ENCODE measurements around the gene ZNF662. TPM values are rescaled to one million over a fixed set of nuclear protein-coding genes. Genes with fewer than 3 reads are reported as not detected.

ZNF662 gene
- total RNA-seq, 4 donors from 2014 or later: 8.5 to 14.2 (median 9.8) TPM

DNA sequence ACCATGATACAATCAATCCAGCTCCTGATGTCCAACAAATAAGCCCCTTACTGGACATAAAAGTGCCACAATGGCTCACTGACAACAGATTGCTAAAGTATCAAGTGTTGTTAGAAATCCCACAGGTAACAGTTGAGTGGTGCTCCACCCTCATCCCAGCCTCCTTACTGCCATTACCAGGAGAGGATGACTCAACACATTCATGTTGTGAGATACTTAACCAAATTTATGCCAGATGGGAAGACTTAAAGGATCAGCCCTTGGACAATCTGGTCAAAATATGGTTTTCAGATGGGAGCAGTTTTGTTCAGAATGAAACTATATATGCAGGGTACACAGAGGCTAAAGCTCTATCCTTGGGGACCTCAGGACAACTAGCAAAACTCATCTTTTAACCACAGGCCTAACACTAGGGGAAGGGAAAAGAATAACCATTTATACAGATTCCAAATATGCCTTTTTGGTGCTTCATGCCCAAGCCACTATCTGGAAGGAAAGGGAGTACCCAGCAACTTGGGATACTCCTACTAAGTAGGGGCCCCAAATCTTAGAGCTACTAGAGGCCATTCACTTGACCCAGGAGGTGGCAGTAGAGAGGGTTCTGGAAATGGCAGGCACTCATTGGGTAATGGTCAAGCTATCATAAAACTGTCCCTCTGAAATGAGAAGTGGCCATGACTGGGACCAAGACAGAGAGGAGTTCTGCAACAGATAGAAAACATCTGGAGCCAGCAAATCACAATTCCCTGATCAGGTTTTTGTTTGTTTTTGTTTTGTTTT is 6.9 kb upstream of the ZNF662 start:
- Histone ChIP-seq H3K4me3 (replicated peaks in 1 of 3) (no peak overlapping the region), H3K9me3 (no peaks in the 10 kb centered on the region), H3K27me3 (no peaks in the 10 kb centered on the region), H3K36me3 (no peaks in the 10 kb centered on the region), H3K27ac (no peak overlapping the region), H3K4me1 (no peaks in the 10 kb centered on the region)
- no peak for DNase-seq
- no peak for TF ChIP-seq POLR2A (IDR thresholded peaks at IDR 0.05)
- TF ChIP-seq, protein P1, sequence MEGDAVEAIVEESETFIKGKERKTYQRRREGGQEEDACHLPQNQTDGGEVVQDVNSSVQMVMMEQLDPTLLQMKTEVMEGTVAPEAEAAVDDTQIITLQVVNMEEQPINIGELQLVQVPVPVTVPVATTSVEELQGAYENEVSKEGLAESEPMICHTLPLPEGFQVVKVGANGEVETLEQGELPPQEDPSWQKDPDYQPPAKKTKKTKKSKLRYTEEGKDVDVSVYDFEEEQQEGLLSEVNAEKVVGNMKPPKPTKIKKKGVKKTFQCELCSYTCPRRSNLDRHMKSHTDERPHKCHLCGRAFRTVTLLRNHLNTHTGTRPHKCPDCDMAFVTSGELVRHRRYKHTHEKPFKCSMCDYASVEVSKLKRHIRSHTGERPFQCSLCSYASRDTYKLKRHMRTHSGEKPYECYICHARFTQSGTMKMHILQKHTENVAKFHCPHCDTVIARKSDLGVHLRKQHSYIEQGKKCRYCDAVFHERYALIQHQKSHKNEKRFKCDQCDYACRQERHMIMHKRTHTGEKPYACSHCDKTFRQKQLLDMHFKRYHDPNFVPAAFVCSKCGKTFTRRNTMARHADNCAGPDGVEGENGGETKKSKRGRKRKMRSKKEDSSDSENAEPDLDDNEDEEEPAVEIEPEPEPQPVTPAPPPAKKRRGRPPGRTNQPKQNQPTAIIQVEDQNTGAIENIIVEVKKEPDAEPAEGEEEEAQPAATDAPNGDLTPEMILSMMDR (IDR thresholded peaks at IDR 0.05): no peak
- intact Hi-C loops (cut with DNase I): no loop called here

DNA sequence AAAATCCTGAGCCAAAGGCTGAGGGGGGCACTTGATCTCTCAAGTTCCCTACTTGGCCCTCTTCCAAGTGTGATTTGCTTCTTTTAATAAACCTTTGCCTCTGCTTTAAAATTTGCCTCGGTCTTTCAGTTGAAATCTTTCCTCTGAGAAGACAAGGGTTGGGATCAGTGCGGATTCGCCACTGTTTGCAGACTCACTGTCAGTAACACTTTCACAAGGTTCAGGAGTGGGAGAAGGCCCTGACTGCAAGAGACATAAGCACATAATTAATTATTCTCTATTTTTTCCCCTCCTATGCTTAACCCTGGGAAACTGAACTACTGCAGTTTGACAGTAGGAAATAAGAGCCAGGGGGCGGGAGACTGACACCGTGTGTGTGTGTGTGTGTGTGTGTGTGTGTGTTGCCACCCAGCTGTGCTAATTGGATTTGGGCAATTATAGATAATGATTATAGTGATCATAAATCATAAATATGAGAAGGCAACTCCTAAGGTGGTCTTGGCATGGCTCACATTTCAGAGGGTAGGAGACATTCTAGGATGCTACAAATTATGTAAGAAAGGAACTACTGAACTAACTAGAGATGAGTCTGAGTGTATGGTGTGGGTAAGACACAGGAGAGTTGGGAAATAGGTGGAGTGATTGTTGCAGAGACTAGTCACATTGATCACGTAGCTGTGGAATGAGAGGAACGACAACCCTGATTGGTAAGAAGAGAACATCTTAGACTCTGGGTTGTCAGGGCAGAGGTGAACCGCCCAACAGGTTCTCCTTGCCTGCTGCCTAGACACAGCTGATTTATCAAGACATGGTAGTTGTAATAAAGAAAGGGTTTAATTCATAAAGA is 5.5 kb upstream of the ZNF662 start:
- intact Hi-C loops (cut with DNase I): no loop called here
- Histone ChIP-seq H3K36me3 (no peaks in the 10 kb centered on the region), H3K4me3 (replicated peaks in 1 of 3) (no peak overlapping the region), H3K27ac (no peak overlapping the region), H3K9me3 (no peaks in the 10 kb centered on the region), H3K27me3 (no peaks in the 10 kb centered on the region), H3K4me1 (peaks cover 0 to 2% of the 10 kb centered on the region in 2 donors)
- TF ChIP-seq POLR2A (IDR thresholded peaks at IDR 0.05): no peak
- TF ChIP-seq, protein P1 (IDR thresholded peaks at IDR 0.05): no peak
- no peak for DNase-seq
- 76 to 82% methylated on average over 8 of the region's 8 CpGs for WGBS, 2 donors

DNA sequence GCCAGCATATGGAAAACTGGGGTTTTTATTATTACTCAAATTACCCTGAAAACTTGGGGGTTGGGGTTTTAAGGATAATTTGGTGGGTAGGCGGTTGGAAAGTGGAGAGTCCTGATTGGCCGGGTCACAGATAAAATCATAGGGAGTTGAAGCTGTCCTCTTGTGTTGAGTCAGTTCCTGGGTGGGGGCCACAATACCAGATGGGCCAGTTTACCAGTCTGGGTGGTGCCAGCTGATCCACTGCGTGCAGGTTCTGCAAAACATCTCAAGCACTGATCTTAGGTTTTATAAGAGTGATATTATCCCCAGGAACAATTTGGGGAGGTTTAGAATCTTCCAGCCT is 4.9 kb upstream of the ZNF662 start:
- no peak for DNase-seq
- no peak overlapping the region for H3K27ac ChIP-seq
- H3K4me1 ChIP-seq: peaks cover 0 to 6% of the 10 kb centered on the region in 2 donors
- TF ChIP-seq, protein P1 (IDR thresholded peaks at IDR 0.05): no peak
- TF ChIP-seq POLR2A (IDR thresholded peaks at IDR 0.05): no peak
- H3K4me3 ChIP-seq (replicated peaks in 1 of 3): no peak overlapping the region
- H3K36me3 ChIP-seq: no peaks in the 10 kb centered on the region
- intact Hi-C loops (cut with DNase I): no loop called here
- H3K27me3 ChIP-seq: no peaks in the 10 kb centered on the region
- H3K9me3 ChIP-seq: no peaks in the 10 kb centered on the region
- 84 to 87% methylated on average over 3 of the region's 3 CpGs for WGBS, 2 donors

DNA sequence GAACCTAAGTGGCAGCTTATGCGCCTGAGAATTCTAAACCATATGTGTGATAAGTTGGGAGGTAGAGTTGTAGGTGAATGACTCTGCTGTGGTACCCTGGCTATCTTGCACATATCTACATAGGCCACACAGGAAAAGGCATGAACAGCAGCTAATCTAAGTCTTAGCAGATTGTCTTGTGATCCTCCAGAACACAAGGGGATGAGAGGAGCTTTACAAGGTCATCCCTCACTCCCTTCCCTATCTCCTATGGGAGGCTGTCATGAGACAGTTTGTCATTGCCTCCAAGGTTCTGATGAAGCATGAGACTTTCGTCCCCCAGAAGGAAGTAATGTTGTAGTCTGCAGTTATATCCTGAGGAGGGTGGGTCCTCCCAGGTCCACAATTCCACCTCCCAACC is 3.7 kb upstream of the ZNF662 start:
- 71 to 92% methylated on average over 2 of the region's 2 CpGs for WGBS, 2 donors
- Histone ChIP-seq H3K4me3 (replicated peaks in 1 of 3) (no peak overlapping the region), H3K4me1 (peaks cover 6 to 15% of the 10 kb centered on the region in 2 donors), H3K27me3 (no peaks in the 10 kb centered on the region), H3K36me3 (no peaks in the 10 kb centered on the region), H3K27ac (no peak overlapping the region), H3K9me3 (no peaks in the 10 kb centered on the region)
- TF ChIP-seq, protein P1 (IDR thresholded peaks at IDR 0.05): no peak
- TF ChIP-seq POLR2A (IDR thresholded peaks at IDR 0.05): no peak
- DNase-seq: no peak
- intact Hi-C loops (cut with DNase I): no loop called here

DNA sequence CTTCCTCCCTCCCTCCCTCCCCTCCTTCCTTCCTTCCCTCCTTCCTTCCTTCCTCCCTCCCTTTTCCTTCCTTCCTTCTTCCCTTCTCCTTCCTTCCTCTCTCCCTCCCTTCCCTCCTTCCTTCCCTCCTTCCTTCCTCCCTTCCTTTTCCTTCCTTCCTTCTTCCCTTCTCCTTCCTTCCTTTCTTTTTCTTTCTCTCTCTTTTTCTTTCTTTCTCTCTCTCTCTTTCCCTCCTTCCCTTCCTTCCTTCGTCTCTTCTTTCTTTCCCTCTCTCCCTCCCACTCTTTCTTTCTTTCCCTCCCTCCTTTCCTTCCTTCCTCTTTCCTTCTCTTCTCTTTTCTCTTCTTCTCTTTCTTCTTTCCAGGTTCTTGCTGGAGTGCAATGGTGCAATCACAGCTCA is 1.9 kb upstream of the ZNF662 start:
- no peak overlapping the region for H3K27ac ChIP-seq
- intact Hi-C loops (cut with DNase I): no loop called here

More for the DNA sequence above, 1.9 kb upstream of the ZNF662 start:
- WGBS, 2 donors: 90 to 95% methylated on average over 1 of the region's 1 CpG
- DNase-seq: no peak
- Histone ChIP-seq H3K27me3 (no peaks in the 10 kb centered on the region), H3K4me3 (replicated peaks in 1 of 3) (no peak overlapping the region), H3K36me3 (no peaks in the 10 kb centered on the region), H3K4me1 (peaks cover 6 to 18% of the 10 kb centered on the region in 2 donors), H3K9me3 (no peaks in the 10 kb centered on the region)
- no peak for TF ChIP-seq POLR2A (IDR thresholded peaks at IDR 0.05)
- TF ChIP-seq, protein P1 (IDR thresholded peaks at IDR 0.05): no peak

Measured in thyroid gland (tissue), 4 donors.